Renal cortex interstitium (tissue), 15 donors: ENCODE measurements around the gene MACROD2. TPM values are rescaled to one million over a fixed set of nuclear protein-coding genes. Genes with fewer than 3 reads are reported as not detected.
"Not testable (repeated sequence)": the region's sequence is repeated elsewhere in the genome, so short reads cannot be mapped to it uniquely, and the experiment has no call there.

ENCODE experiments used
- DNase-seq, 11 donors: peaks; one replicate each; pipeline ENCODE4 v3.0.0-alpha.2; 2013; ENCODE audit warnings: low read depth in 9 of 11, low spot score in 4 of 11; ENCODE audit errors: extremely low read depth in 1 of 11
- long read RNA-seq, 16 experiments: transcript quantifications; one replicate each; lab custom pipeline, GENCODE V29; 2026
- polyA plus RNA-seq, 3 donors: library from polyadenylated mRNA; unstranded; fragments of 120-200 nt; gene quantifications; one replicate each; pipeline ENCODE4 v1.2.1, GENCODE V29; 2013; ENCODE audit not compliant: insufficient read length in 3 of 3

MACROD2 gene
- 10 to 100 TPM; 12.2 to 14.6 (median 14.0) TPM for polyA plus RNA-seq
- long read RNA-seq, donor 1: 0 reads
- long read RNA-seq, donor 2, full-length matches to known transcripts: 1 of 19 reads
- long read RNA-seq, donor 2, partial matches to known transcripts: 0 of 19 reads
- long read RNA-seq, donor 2, other reads (novel, unspliced or antisense): 18 of 19 reads
- long read RNA-seq, donor 3, full-length matches to known transcripts: 6 of 70 reads
- long read RNA-seq, donor 3, partial matches to known transcripts: 57 of 70 reads
- long read RNA-seq, donor 3, other reads (novel, unspliced or antisense): 7 of 70 reads
- long read RNA-seq, donor 4, full-length matches to known transcripts: 2 of 61 reads
- long read RNA-seq, donor 4, partial matches to known transcripts: 42 of 61 reads
- long read RNA-seq, donor 4, other reads (novel, unspliced or antisense): 17 of 61 reads
- long read RNA-seq, donor 5, full-length matches to known transcripts: 7 of 142 reads
- long read RNA-seq, donor 5, partial matches to known transcripts: 74 of 142 reads
- long read RNA-seq, donor 5, other reads (novel, unspliced or antisense): 61 of 142 reads
- long read RNA-seq, donor 6, full-length matches to known transcripts: 2 of 2 reads
- long read RNA-seq, donor 6, partial matches to known transcripts: 0 of 2 reads
- long read RNA-seq, donor 6, other reads (novel, unspliced or antisense): 0 of 2 reads
- long read RNA-seq, donor 7: 0 reads
- long read RNA-seq, donor 8, full-length matches to known transcripts: 2 of 7 reads
- long read RNA-seq, donor 8, partial matches to known transcripts: 5 of 7 reads
- long read RNA-seq, donor 8, other reads (novel, unspliced or antisense): 0 of 7 reads
- long read RNA-seq, donor 9, full-length matches to known transcripts: 2 of 8 reads
- long read RNA-seq, donor 9, partial matches to known transcripts: 0 of 8 reads
- long read RNA-seq, donor 9, other reads (novel, unspliced or antisense): 6 of 8 reads
- long read RNA-seq, donor 10: 0 reads
- long read RNA-seq, donor 11, full-length matches to known transcripts: 3 of 3 reads
- long read RNA-seq, donor 11, partial matches to known transcripts: 0 of 3 reads
- long read RNA-seq, donor 11, other reads (novel, unspliced or antisense): 0 of 3 reads
- long read RNA-seq, donor 12, full-length matches to known transcripts: 1 of 1 reads
- long read RNA-seq, donor 12, partial matches to known transcripts: 0 of 1 reads
- long read RNA-seq, donor 12, other reads (novel, unspliced or antisense): 0 of 1 reads
- long read RNA-seq, donor 13, full-length matches to known transcripts: 4 of 10 reads
- long read RNA-seq, donor 13, partial matches to known transcripts: 6 of 10 reads
- long read RNA-seq, donor 13, other reads (novel, unspliced or antisense): 0 of 10 reads
- long read RNA-seq, donor 14, full-length matches to known transcripts: 2 of 2 reads
- long read RNA-seq, donor 14, partial matches to known transcripts: 0 of 2 reads
- long read RNA-seq, donor 14, other reads (novel, unspliced or antisense): 0 of 2 reads
- long read RNA-seq, donor 15, partial matches to known transcripts: 6 of 17 reads
- long read RNA-seq, donor 15, other reads (novel, unspliced or antisense): 11 of 17 reads
- long read RNA-seq, donor 16, full-length matches to known transcripts: 8 of 122 reads
- long read RNA-seq, donor 16, partial matches to known transcripts: 79 of 122 reads
- long read RNA-seq, donor 16, other reads (novel, unspliced or antisense): 35 of 122 reads

GRCh38 chr20:13995086-13995665, at the start of gene MACROD2:
Gene MACROD2, plus strand, starts transcription at chr20:13995516.
- peak; percentile 68 to 93 (median 85) for DNase-seq

GRCh38 chr20:13947719-13948118, 47.6 kb upstream of the MACROD2 start:
- no peak for DNase-seq

GRCh38 chr20:13953227-13953626, 42.1 kb upstream of the MACROD2 start:
- no peak for DNase-seq

- DNase-seq: no peak
Measured at GRCh38 chr20:13960119-13960518, 35.2 kb upstream of the MACROD2 start.

GRCh38 chr20:13960525-13960924, 34.8 kb upstream of the MACROD2 start:
- DNase-seq: no peak

- no peak for DNase-seq
Measured at GRCh38 chr20:13984211-13984610, 11.1 kb upstream of the MACROD2 start.

- DNase-seq: no peak
Measured at GRCh38 chr20:13990465-13990864, 4.9 kb upstream of the MACROD2 start, which contains the start of gene SEL1L2. Gene SEL1L2, minus strand, starts transcription at chr20:13990614. Its CDS starts 80 bp downstream, at chr20:13990534.

GRCh38 chr20:13991311-13991710, 4.0 kb upstream of the MACROD2 start:
- DNase-seq: no peak

GRCh38 chr20:13991955-13992354, 3.4 kb upstream of the MACROD2 start:
- DNase-seq: not testable (repeated sequence)

- peak in 8 of 11 donors; percentile 7 to 56 (median 37) for DNase-seq
Measured at GRCh38 chr20:13995841-13996240, 525 bp downstream of the MACROD2 start.

- peak in 3 of 11 donors; percentile 3 to 9 (median 6) for DNase-seq
Measured at GRCh38 chr20:13996265-13996664, 949 bp downstream of the MACROD2 start.

- no peak for DNase-seq
Measured at GRCh38 chr20:14000917-14001316, 5.6 kb downstream of the MACROD2 start.

GRCh38 chr20:14005996-14006395, 10.7 kb downstream of the MACROD2 start:
- no peak for DNase-seq

- DNase-seq: no peak
Measured at GRCh38 chr20:14009208-14009607, 13.9 kb downstream of the MACROD2 start.

- DNase-seq: no peak
Measured at GRCh38 chr20:14012671-14013070, 17.4 kb downstream of the MACROD2 start.

- no peak for DNase-seq
Measured at GRCh38 chr20:14030991-14031390, 35.7 kb downstream of the MACROD2 start.

GRCh38 chr20:14033310-14033709, 38.0 kb downstream of the MACROD2 start:
- no peak for DNase-seq

GRCh38 chr20:14036567-14036966, 41.3 kb downstream of the MACROD2 start:
- no peak for DNase-seq
